PFSK-1 (cell line): ENCODE data around the gene CCDC127.

Experiments
- FOXP2 ChIP-seq: optimal IDR thresholded peaks from 2 replicates; pipeline ENCODE3; 2011; ENCODE audit warnings: borderline replicate concordance, control low read depth, inconsistent platforms; ENCODE audit not compliant: insufficient read depth; ENCODE audit errors: extremely low read length, extremely low read depth
- POLR2AphosphoS5 ChIP-seq: IDR thresholded peaks from 2 replicates; pipeline ENCODE4 v1.6.1; 2012; ENCODE audit warnings: low read depth, mild to moderate bottlenecking, control low read depth, low read length, moderate library complexity
- REST ChIP-seq, 2 experiments: IDR thresholded peaks; 2 replicates each; pipeline versions ENCODE4 v1.6.1 to v1.8.0; 2011 to 2012; ENCODE audit warnings: low read depth in 2 of 2, low read length in 2 of 2, control low read depth in 1 of 2, inconsistent platforms in 1 of 2, mild to moderate bottlenecking in 1 of 2, moderate library complexity in 1 of 2; ENCODE audit not compliant: insufficient read depth in 1 of 2
- SIN3A ChIP-seq: IDR thresholded peaks from 2 replicates; pipeline ENCODE4 v1.6.1; 2012; ENCODE audit warnings: mild to moderate bottlenecking, low read length, moderate library complexity, borderline replicate concordance; ENCODE audit not compliant: insufficient read depth
- TAF1 ChIP-seq: IDR thresholded peaks from 2 replicates; pipeline ENCODE4 v1.6.1; 2012; ENCODE audit warnings: low read length, control low read depth, borderline replicate concordance; ENCODE audit not compliant: insufficient read depth

The CCDC127 gene

GRCh38 chr5:204966-205670 lies 12.8 kb downstream of the CCDC127 start:
- TF ChIP-seq POLR2AphosphoS5 (no peak), SIN3A (no peak), TAF1 (no peak), REST (IDR thresholded peaks at IDR 0.05; ENCODE audit: insufficient read depth in 1 of 2, low read depth in 2 of 2, low read length in 2 of 2) (no peak), FOXP2 (no peak)

- TF ChIP-seq REST (IDR thresholded peaks at IDR 0.05; ENCODE audit: insufficient read depth in 1 of 2, low read depth in 2 of 2, low read length in 2 of 2), result no peak
- TF ChIP-seq FOXP2, result no peak
- TF ChIP-seq TAF1, result no peak
Observed at GRCh38 chr5:204462-204861, 13.5 kb downstream of the CCDC127 start.

GRCh38 chr5:204001-204400 lies 14.0 kb downstream of the CCDC127 start:
- TF ChIP-seq FOXP2 (no peak), TAF1 (no peak), REST (IDR thresholded peaks at IDR 0.05; ENCODE audit: insufficient read depth in 1 of 2, low read depth in 2 of 2, low read length in 2 of 2) (no peak), POLR2AphosphoS5 (no peak), SIN3A (no peak)

DNA sequence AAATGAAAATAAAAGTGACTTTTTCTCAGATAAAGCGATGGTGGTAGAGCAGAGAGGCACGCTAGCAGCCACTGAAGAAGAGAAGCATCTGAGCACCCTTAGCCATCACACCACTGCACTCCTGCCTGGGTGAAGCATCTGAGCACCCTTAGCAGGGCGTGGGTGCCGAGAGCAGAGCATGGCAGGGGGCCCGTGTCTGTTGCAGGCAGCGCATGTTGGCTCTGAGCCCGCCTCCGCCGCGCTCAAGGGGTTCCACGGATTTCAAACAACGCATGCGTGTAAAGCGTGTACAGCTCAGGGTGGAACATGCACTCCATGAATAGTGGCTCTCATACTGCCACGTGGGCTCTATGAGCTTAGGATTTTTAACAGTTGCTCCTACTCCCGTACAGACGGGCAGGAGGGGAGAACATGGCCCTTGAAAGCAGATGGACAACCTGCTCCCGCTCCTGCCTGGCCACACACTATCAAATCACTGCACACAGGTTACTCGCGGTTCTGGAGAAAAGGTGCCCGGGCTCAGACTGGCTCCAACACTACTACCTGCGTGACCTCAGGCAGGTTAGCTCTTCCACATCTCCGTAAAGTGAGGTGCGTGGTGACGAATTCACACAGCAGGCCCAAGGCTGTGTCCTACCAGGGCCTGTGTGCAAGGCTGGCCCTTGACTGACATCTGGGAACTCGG lies 14.6 kb downstream of the CCDC127 start:
- no peak for TF ChIP-seq SIN3A
- TF ChIP-seq REST (IDR thresholded peaks at IDR 0.05; ENCODE audit: insufficient read depth in 1 of 2, low read depth in 2 of 2, low read length in 2 of 2), result no peak
- TF ChIP-seq FOXP2, result no peak
- TF ChIP-seq TAF1, result no peak
- TF ChIP-seq POLR2AphosphoS5, result no peak
